ENCODE results near the gene TNNT1. TPM values are rescaled to one million over a fixed set of nuclear protein-coding genes. Genes with fewer than 3 reads are reported as not detected.

Gene TNNT1
- total RNA-seq, 4 donors from 2014 or later, result 0.90 to 1.5 TPM; not detected in 2

- Histone ChIP-seq H3K4me1 (peaks cover 0 to 10% (median 3%) of the 10 kb centered on the region in 4 donors), H3K9me3 (no peaks in the 10 kb centered on the region), H3K36me3 (peaks cover 4 to 76% (median 28%) of the 10 kb centered on the region in 3 donors), H3K27me3 (no peaks in the 10 kb centered on the region), H3K4me3 (no peak overlapping the region), H3K27ac (no peak overlapping the region)
- WGBS, 2 donors, result 77 to 82% methylated on average over 26 to 32 of the region's 32 CpGs
- TF ChIP-seq EP300 (IDR thresholded peaks at IDR 0.05) (no peak), POLR2A (IDR thresholded peaks at IDR 0.05) (no peak), CTCF (IDR thresholded peaks at IDR 0.05) (no peak)
- DNase-seq (ENCODE audit: low spot score in 2 of 2), result no peak
Observed at GRCh38 chr19:55094456-55095259, 54.3 kb downstream of the TNNT1 start.

- H3K4me1 ChIP-seq, result peaks cover 0 to 13% (median 3%) of the 10 kb centered on the region in 4 donors
- H3K4me3 ChIP-seq, result no peak overlapping the region
- H3K9me3 ChIP-seq, result no peaks in the 10 kb centered on the region
- peaks cover 0 to 6% of the 10 kb centered on the region in 2 donors for H3K27me3 ChIP-seq
- H3K36me3 ChIP-seq, result peaks cover 4 to 64% (median 28%) of the 10 kb centered on the region in 3 donors
- H3K27ac ChIP-seq, result no peak overlapping the region
- DNase-seq (ENCODE audit: low spot score in 2 of 2), result no peak
- TF ChIP-seq EP300 (IDR thresholded peaks at IDR 0.05), result no peak
- no peak for TF ChIP-seq POLR2A (IDR thresholded peaks at IDR 0.05)
- TF ChIP-seq CTCF (IDR thresholded peaks at IDR 0.05), result no peak
- 85 to 91% methylated on average over 29 to 40 of the region's 49 CpGs for WGBS, 2 donors
Observed at GRCh38 chr19:55092423-55093318, 56.3 kb downstream of the TNNT1 start.

GRCh38 chr19:55091955-55092354 lies 57.1 kb downstream of the TNNT1 start:
- H3K27me3 ChIP-seq, result peaks cover 0 to 13% of the 10 kb centered on the region in 2 donors
- no peak overlapping the region for H3K4me3 ChIP-seq
- H3K9me3 ChIP-seq, result no peaks in the 10 kb centered on the region
- 84 to 87% methylated on average over 22 to 25 of the region's 27 CpGs for WGBS, 2 donors
- no peak overlapping the region for H3K27ac ChIP-seq
- TF ChIP-seq POLR2A (IDR thresholded peaks at IDR 0.05) (no peak), CTCF (IDR thresholded peaks at IDR 0.05) (no peak), EP300 (IDR thresholded peaks at IDR 0.05) (no peak)
- H3K36me3 ChIP-seq, result peaks cover 4 to 64% (median 28%) of the 10 kb centered on the region in 3 donors
- peaks cover 0 to 20% (median 6%) of the 10 kb centered on the region in 4 donors for H3K4me1 ChIP-seq
- no peak for DNase-seq (ENCODE audit: low spot score in 2 of 2)

GRCh38 chr19:55091126-55091910 lies 57.7 kb downstream of the TNNT1 start:
- TF ChIP-seq EP300 (IDR thresholded peaks at IDR 0.05) (no peak), CTCF (IDR thresholded peaks at IDR 0.05) (no peak), POLR2A (IDR thresholded peaks at IDR 0.05) (no peak)
- peaks cover 0 to 26% (median 12%) of the 10 kb centered on the region in 4 donors for H3K4me1 ChIP-seq
- H3K27me3 ChIP-seq, result peaks cover 0 to 19% of the 10 kb centered on the region in 2 donors
- 69 to 80% methylated on average over 26 to 31 of the region's 32 CpGs for WGBS, 2 donors
- H3K4me3 ChIP-seq, result no peak overlapping the region
- DNase-seq (ENCODE audit: low spot score in 2 of 2), result no peak
- no peaks in the 10 kb centered on the region for H3K9me3 ChIP-seq
- H3K27ac ChIP-seq, result no peak overlapping the region
- peaks cover 4 to 60% (median 28%) of the 10 kb centered on the region in 3 donors for H3K36me3 ChIP-seq

All from tibial nerve (tissue), 4 donors.